Measurements from ENCODE around the gene GATD1. TPM values are rescaled to one million over a fixed set of nuclear protein-coding genes. Genes with fewer than 3 reads are reported as not detected.

The GATD1 gene
- total RNA-seq, 2 experiments from 2014 or later = 109 to 117 TPM

DNA sequence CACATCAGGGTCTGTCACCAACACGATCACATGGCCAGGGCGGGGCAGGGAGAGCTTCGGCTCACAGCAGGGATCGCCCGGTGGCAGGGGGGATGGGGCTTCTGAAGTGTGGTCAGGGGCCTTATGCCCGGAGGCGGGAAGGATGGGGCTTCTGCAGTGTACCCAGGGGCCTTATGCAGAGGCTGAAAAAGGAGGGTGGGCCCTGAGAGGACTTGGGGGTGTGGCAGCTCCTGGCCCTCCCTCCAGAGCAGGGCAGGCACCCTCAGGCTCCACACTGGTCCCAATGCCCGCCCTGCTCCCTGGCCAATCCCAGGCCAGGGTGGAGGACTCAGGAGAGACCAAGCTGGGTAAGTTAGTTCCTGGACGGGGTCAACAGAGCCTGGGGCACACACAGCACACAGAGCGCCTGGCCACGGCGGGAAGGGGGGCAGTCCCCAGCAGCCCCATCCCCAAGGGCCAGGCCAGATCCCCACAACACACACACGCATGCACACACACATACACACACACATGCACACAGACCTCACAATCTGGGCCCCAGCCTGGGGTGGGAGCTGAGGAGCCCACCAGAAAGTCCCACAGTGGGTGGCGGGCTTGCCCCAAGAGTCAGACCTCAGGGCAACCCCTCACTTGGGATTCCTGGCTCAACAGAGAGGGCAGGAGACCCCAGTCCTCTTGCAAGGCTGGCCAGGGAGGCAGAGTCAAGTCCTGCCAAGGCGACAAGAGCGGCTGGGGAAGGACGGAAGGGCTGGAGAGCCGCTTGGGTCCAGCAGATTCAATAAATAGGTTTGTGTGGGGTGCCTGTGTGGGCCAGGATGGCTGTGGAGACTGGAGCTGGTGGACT, 13.7 kb upstream of the GATD1 start:
- H3K36me3 ChIP-seq (ENCODE audit: insufficient read depth, low read length) = peaks cover 30% of the 10 kb centered on the region; the same call in 1 of the 2 replicates
- CTCF ChIA-PET (ENCODE audit: unreplicated experiment) = no interaction called here
- H3K4me3 ChIP-seq (ENCODE audit: low read depth, low read length, poor library complexity, severe bottlenecking) = no peak overlapping the region
- BruUV-seq (replicated peaks) = no TSS peak
- no peak overlapping the region for H2AFZ ChIP-seq (ENCODE audit: low read length)
- H3K79me2 ChIP-seq (ENCODE audit: insufficient read depth, low read depth, low read length) = peaks cover 13% of the 10 kb centered on the region
- peak overlapping the region; percentile 51 for H3K4me2 ChIP-seq (ENCODE audit: low read length)
- POLR2A ChIA-PET = no interaction called here
- H3K27ac ChIP-seq (ENCODE audit: low read depth, low read length, poor library complexity, severe bottlenecking) = peak overlapping the region; percentile 19
- peaks cover 35% of the 10 kb centered on the region for H3K4me1 ChIP-seq (ENCODE audit: insufficient read depth, low read length, poor library complexity, severe bottlenecking)
- no peaks in the 10 kb centered on the region for H3K9me3 ChIP-seq (ENCODE audit: low read length)
- H3K9me2 ChIP-seq (ENCODE audit: insufficient read depth, low read length) = no peaks in the 10 kb centered on the region
- no peak for DNase-seq (ENCODE audit: low spot score)
- H4K20me1 ChIP-seq (ENCODE audit: insufficient read depth, low read length) = no peaks in the 10 kb centered on the region
- TF ChIP-seq, protein P1, sequence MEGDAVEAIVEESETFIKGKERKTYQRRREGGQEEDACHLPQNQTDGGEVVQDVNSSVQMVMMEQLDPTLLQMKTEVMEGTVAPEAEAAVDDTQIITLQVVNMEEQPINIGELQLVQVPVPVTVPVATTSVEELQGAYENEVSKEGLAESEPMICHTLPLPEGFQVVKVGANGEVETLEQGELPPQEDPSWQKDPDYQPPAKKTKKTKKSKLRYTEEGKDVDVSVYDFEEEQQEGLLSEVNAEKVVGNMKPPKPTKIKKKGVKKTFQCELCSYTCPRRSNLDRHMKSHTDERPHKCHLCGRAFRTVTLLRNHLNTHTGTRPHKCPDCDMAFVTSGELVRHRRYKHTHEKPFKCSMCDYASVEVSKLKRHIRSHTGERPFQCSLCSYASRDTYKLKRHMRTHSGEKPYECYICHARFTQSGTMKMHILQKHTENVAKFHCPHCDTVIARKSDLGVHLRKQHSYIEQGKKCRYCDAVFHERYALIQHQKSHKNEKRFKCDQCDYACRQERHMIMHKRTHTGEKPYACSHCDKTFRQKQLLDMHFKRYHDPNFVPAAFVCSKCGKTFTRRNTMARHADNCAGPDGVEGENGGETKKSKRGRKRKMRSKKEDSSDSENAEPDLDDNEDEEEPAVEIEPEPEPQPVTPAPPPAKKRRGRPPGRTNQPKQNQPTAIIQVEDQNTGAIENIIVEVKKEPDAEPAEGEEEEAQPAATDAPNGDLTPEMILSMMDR (conservative IDR thresholded peaks at IDR 0.05; ENCODE audit: low read length) = no peak
- no peak for TF ChIP-seq EZH2phosphoT487 (IDR thresholded peaks at IDR 0.05; ENCODE audit: borderline replicate concordance, low read depth, low read length)
- intact Hi-C loops (cut with micrococcal nuclease; ENCODE audit: unreplicated experiment) = no loop called here

DNA sequence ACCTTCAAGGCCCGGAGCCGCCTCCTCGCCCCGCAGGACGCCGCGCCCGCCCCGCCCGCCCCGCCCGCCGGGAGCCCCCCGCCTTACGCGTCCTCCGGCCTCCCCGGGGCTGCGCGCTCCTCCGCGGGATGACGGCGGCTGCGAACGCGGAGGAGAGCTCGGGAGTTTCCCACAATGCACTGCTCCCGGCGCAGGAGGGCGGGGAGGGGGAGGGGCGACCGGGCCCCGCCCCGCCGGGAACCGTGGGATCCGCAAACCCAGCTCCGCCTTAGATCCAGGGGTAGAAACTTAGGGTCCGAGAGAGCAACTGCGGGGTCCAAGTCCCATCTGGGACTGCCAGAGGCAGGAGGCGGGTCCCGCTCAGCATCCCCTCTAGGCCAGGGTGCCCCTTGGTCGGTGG, 12.7 kb upstream of the GATD1 start, which contains the start of gene CEND1:
Gene CEND1, minus strand, starts transcription at position 148 of the 400 bp plus-strand sequence. CDS start 1,514 bp downstream, outside the sequence.
- TF ChIP-seq, protein P1 (conservative IDR thresholded peaks at IDR 0.05; ENCODE audit: low read length) = no peak
- no peak for TF ChIP-seq EZH2phosphoT487 (IDR thresholded peaks at IDR 0.05; ENCODE audit: borderline replicate concordance, low read depth, low read length)
- Histone ChIP-seq H3K4me1 (ENCODE audit: insufficient read depth, low read length, poor library complexity, severe bottlenecking) (peaks cover 32% of the 10 kb centered on the region), H3K27ac (ENCODE audit: low read depth, low read length, poor library complexity, severe bottlenecking) (peak within 1 kb of the TSS; percentile 56), H3K9me3 (ENCODE audit: low read length) (no peaks in the 10 kb centered on the region), H3K36me3 (ENCODE audit: insufficient read depth, low read length) (peaks cover 30% of the 10 kb centered on the region; the same call in 1 of the 2 replicates), H3K79me2 (ENCODE audit: insufficient read depth, low read depth, low read length) (peaks cover 13% of the 10 kb centered on the region), H3K4me2 (ENCODE audit: low read length) (peak within 1 kb of the TSS; percentile 69), H3K9me2 (ENCODE audit: insufficient read depth, low read length) (no peaks in the 10 kb centered on the region), H2AFZ (ENCODE audit: low read length) (no peak within 1 kb of the TSS), H3K4me3 (ENCODE audit: low read depth, low read length, poor library complexity, severe bottlenecking) (peak within 1 kb of the TSS; percentile 81), H4K20me1 (ENCODE audit: insufficient read depth, low read length) (no peaks in the 10 kb centered on the region)
- no TSS peak for BruUV-seq (replicated peaks)
- CTCF ChIA-PET (ENCODE audit: unreplicated experiment) = no interaction called here
- intact Hi-C loops (cut with micrococcal nuclease; ENCODE audit: unreplicated experiment) = no loop called here
- DNase-seq (ENCODE audit: low spot score) = peak; percentile 79
- POLR2A ChIA-PET = interaction anchor here (0.6 to 1.6 kb wide), 3 partner anchors 12 to 83 kb away, joined by 3 to 4 read pairs (median 3); no protein-coding TSS in a partner anchor
